Hypothalamus (tissue), 51 donors: ENCODE results near the gene TMEM18.

Source experiments
- DNase-seq, 51 donors: peaks; one replicate each; lab custom pipeline; 2025; lab: John Stamatoyannopoulos, UW

Gene TMEM18

GRCh38 chr2:673615-674320 is 3.4 kb downstream of the TMEM18 start:
- DNase-seq: no peak

GRCh38 chr2:673016-673415 is 4.2 kb downstream of the TMEM18 start:
- DNase-seq: no peak

DNA sequence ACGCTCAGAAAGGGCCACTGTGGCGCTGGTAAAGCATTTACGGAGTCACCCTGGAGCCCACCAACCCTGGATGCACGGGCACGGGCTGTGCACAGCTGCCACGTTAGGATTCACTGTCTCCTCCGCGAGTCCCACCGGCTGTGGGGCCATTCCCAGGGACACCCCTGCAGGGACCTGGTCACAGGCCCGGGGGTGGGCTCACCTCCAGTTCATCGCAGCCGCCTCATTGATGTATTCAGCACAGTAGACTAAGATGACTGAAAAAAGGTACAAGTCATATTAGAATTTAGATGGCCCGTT is 4.7 kb downstream of the TMEM18 start:
- no peak for DNase-seq

DNA sequence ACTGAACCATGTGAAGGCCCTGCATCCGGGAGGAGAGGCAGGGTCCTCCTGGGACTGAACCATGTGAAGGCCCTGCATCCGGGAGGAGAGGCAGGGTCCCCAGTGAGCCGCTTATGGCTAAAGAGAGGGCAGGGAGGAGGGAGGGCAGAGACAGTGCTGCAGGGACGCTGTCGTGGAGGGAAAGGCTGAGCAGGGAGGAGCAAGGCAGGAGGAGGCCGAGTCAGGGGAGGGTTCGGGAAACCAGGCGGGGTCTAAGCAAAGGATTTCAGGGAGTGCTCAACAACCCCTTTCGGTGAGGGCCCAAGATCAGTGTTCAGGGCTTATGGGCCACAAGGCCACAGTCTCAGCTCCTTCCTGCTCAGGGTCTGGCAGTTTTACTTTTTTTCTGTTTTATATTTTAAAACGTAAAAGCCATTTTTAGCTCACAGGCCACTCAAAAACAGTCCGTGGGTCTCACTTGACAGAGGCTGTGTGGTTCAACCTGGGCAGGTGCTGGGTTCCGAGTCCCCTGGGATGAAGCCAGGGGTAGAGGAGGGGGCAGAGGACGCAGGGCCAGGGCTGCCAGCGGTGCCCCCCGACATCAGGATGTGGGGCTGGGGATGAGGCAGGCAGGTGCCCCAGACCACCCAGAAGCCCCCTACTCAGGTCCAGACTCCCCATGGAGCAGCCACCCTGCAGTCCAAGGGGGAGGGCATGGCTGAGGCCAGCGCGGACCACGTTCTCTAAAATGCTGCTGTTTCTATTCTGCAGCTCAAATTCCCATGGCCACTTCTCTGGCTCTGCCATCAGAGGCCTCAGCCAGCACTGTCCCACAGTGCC is 5.2 kb downstream of the TMEM18 start:
- no peak for DNase-seq

DNA sequence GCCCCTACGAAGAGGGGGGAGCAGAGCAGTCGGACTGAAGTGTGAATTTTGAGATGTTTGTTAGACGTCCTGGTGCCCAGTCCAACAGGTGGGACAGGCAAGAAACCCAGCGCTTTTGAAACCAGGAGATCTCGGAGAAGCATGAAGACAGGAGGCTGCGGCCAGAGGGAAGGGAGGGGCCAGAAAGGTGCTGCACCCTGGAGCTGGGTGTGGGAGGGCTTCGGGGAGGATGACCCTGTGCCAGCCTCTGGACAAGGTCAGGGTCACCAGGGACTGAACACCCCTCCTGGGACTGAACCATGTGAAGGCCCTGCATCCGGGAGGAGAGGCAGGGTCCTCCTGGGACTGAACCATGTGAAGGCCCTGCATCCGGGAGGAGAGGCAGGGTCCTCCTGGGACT is 6.1 kb downstream of the TMEM18 start:
- DNase-seq: no peak

DNA sequence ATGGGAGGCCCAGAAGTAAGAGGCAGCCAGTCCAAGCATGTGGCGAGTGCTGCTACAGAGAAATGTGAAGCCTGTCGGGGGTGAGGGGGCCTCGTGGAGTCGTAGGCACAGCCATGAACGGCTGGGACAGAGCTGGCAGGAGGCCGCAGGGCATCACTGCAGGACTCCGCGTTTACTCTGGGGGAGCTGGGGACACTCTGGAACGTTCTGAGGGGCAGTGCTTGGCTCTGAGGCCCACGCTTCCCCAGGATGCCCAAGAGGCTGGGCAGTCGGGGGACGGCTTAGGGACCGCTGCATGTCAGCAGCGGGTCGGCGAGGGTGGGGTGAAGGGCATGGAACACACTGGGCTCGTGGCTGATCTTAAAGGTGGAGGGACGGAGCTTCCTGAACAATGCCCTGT is 6.6 kb downstream of the TMEM18 start:
- no peak for DNase-seq

- peak in 1 of 51 donors; percentile 10 for DNase-seq
Measured at GRCh38 chr2:669323-669722, 7.9 kb downstream of the TMEM18 start.

- no peak for DNase-seq
Measured at GRCh38 chr2:668000-668398, 9.2 kb downstream of the TMEM18 start.

GRCh38 chr2:667332-667999 is 9.7 kb downstream of the TMEM18 start:
- peak in 1 of 51 donors; percentile 17 for DNase-seq

GRCh38 chr2:666441-666840 is 10.8 kb downstream of the TMEM18 start:
- DNase-seq: no peak

DNA sequence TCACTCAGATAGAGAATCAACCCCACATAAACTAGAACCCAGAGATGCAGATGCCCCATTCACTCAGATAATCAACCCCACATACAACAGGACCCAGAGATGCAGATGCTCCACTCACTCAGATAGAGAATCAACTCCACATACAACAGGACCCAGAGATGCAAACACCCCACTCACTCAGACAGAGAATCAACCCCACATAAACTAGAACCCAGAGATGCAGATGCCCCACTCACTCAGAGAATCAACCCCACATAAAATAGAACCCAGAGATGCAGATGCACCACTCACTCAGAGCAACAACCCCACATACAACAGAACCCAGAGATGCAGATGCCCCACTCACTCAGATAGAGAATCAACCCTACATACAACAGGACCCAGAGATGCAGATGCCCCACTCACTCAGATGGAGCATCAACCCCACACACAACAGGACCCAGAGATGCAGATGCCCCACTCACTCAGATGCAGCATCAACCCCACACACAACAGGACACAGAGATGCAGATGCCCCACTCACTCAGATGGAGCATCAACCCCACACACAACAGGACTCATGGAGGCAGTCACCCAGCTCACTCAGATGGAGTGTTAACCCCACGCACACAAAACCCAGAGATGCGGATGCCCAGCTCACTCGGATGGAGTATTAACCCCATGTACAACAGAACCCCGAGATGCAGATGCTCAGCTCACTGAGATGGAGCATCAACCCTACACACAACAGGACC is 11.7 kb downstream of the TMEM18 start:
- no peak for DNase-seq

GRCh38 chr2:664063-664462 is 13.1 kb downstream of the TMEM18 start:
- DNase-seq: no peak

DNA sequence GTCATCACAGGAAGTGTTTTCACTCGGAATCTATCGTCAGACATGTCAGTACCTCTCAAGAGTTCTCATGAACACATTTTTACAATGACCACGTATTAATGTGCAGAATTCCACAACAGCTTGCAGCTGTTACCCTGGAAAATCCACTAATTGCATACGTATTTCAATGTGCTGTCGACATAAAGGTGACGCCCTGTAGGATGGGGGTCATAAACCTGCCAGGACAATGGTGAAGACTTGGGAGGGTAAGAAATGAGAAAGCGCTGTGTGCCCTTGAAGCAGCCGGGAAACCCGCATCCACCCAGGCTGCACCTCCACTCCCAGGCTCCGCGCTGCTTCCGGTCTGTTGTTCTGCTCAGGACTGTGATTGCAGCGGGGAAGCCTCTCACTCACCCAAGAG is 14.0 kb downstream of the TMEM18 start:
- no peak for DNase-seq

DNA sequence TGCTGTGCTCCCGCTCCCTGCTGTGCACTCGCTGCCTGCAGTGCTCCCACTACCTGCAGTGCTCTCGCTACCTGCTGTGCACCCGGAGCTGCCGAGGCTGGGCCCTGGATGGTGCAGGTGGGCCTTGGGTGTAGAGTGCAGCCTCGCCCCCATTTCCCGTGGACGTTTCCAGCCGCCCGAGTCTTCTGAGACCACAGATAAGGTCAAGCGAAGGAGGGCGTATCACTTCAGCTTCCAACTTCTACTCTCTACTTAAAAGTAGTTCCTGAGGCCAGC is 15.9 kb downstream of the TMEM18 start:
- DNase-seq: no peak

DNA sequence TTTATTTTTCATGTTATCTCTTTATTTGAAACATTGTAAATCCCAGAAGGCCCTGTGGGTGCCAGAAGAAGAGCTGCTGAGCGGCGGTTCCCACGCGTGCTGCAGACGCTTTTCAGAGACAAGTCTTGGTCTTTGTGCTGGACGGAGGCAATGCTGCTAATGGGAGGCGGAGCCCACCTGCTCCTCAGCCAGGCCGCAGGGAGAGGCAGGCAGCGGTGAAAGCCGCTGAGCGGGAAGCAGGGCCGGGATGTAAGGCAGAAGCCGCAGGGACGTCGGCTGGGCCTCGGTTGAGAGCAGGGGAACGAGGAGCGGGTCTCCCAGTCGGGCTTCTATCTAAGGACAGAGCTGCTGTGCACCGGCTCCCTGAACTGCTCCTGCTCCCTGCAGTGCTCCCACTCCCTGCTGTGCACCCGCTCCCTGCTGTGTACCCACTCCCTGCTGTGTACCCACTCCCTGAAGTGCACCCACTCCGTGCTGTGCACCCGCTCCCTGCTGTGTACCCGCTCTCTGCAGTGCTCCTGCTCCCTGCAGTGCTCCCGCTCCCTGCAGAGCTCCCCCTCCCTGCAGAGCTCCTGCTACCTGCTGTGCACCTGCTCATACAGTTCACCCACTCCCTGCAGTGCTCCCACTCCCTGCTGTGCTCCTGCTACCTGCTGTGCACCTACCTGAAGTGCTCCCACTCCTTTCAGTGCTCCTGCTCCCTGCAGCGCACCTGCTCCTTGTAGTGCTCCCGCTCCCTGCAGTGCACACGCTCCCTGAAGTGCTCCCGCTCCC is 16.4 kb downstream of the TMEM18 start:
- DNase-seq: no peak

- no peak for DNase-seq
Measured at GRCh38 chr2:660029-660428, 17.2 kb downstream of the TMEM18 start.

- DNase-seq: no peak
Measured at GRCh38 chr2:658426-658825, 18.8 kb downstream of the TMEM18 start.

- DNase-seq: no peak
Measured at GRCh38 chr2:657766-658165, 19.4 kb downstream of the TMEM18 start.

DNA sequence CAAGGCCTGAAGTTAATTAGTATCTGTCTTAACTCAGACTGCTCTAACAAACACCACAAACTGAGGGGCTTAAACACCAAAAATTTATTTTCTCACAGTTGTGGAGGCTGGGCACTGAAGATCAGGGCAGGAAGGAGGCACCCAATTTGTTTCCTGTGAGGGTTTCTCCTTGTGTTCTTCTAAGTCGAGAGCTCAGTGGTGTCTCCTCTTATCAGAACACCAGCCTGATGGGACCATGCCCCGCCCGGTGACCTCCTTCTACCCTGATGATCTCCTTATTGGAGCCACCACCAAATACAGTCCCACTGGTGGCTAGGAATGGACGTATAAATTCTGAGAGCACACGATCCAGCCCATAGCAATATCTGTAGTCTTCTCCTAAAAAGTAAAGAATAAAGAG is 20.5 kb downstream of the TMEM18 start:
- no peak for DNase-seq

DNA sequence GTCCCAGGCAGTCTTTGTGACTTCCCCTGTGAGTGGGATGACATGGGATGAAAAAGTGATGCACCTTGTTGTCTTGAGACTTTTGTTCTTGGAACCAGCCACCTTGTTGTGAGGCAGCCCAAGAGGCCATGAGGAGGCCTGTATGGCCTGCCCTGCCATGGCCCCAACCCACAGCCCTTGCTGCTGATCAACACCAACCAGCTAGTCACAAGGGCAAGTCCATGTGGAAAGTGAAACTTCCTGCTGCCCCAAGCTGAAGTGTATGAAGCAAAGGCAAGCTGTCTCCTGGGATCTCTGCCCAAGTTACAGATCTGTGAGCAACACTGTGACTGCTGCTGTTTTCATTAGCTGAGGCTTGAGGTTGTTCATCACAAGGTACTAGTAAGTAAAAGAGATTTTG is 21.6 kb downstream of the TMEM18 start:
- DNase-seq: no peak

DNA sequence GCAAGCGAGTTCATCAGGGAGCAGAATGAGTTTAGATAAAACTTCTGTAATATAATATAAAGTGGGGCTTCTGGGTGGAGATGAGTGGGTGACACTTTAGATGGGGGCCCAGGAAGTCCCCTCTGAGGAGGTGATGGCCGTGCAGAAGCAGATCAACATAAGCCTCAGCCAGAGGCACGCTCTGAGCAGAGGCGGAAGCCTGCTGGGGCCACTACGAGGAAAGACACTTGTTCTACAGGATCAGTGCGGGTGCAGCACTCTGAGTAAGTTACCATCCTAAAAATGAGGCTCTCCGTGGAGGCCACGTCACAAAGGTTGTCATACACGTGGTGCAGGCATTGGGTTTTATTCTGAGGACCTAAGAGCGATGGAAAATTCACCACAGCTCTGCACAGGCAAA is 22.3 kb downstream of the TMEM18 start:
- no peak for DNase-seq
